ENCODE data around the gene BCL11B. TPM values are rescaled to one million over a fixed set of nuclear protein-coding genes. Genes with fewer than 3 reads are reported as not detected.
"Not testable (repeated sequence)": the region's sequence is repeated elsewhere in the genome, so short reads cannot be mapped to it uniquely, and the experiment has no call there.

The BCL11B gene
- total RNA-seq, 1 donor from 2014 or later, result 0.08 TPM

DNA sequence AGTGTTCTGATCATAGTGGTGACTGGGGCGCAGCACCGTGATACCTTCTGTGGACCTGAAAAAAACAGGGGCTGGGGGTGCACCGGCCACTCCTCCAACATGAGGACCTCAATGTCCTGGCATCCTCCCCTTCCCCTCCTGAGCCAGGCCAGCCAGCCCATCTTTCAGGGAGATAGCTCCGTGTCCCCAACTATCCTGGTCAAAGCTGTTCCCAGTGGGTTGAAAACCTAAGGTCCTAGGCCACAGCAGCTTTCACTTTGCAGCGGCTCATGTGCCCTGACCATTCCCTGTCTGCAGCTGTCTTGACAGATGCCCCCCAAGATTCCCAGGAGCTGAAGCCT, 75.7 kb downstream of the BCL11B start:
- intact Hi-C loops (cut with DNase I), result no loop called here
- ATAC-seq (ENCODE audit: poor library complexity), result no peak
- no peak for DNase-seq

DNA sequence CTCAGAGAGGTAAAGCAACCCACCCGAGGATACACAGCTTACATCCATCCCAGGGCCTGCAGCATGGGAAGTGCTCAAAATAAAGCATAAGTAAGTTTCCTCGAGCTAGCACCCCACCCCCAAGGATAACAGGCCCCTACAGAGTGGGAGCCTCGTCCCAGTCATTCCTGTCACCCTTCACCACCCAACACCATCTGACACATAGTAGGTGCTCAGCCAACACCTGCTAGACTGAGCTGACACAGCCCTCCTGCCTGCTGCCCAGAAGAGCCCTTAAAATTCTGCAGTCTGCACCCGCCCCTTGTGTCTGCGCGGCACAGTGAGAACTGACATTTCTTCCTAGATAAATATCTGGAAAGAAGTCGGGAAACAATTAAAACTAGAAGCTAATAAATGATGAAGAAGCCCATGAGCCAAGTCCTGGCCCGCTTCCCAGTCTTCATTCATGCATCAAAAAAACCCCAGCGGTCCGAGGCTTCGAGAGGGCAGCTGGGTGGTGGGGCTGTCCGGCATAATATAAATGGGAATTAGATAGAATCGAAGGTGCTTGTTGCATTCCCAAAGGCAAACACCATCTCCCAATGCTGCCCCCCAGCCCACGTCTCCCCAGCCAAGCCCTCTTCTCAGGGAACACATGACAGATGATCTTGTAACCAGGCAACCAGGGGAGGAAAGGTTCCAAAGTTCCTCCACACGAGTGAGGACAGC, 76.2 kb downstream of the BCL11B start:
- intact Hi-C loops (cut with DNase I), result no loop called here
- DNase-seq (no peak), ATAC-seq (ENCODE audit: poor library complexity) (no peak)

DNA sequence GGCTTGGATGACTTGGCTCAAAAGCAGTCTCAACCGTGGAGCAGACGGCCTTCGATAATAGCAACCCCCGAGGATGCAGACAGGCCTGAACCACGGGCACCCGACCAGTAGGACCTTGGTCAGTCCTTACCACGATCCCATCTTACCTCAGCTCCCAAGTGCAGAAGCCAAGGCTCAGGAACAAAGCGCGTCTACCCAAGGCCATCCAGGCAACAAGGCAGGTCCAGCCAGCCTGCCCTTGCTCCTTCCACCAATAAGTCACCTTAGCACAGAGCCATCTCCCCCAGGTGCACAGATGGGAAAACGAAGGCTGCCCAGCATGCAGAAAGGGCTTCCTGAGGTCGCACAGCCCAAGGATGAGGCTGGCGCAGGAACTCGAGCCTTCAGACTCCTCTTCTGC, 77.3 kb downstream of the BCL11B start:
- intact Hi-C loops (cut with DNase I), result no loop called here
- ATAC-seq (ENCODE audit: poor library complexity) (no peak), DNase-seq (no peak)

DNA sequence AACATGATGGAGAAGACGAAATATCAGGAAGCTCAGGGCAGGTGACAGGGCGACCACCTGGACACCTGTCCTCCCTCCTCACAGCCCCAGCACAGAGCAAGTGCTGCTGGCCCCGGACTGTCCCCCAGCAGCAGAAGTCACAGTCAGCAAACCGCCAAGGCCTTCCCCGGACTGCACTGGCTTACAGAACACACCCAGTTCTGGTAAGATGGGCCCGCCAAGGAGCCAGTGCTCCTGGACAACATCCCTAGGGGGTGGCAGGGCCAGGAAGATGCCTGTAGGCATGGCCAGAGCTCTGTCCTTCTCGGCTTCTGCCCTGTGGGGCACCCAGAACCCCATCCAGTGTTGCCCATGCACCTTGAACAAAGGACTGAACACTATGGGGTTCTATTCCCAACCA, 77.9 kb downstream of the BCL11B start:
- DNase-seq (no peak), ATAC-seq (ENCODE audit: poor library complexity) (no peak)
- intact Hi-C loops (cut with DNase I), result no loop called here

DNA sequence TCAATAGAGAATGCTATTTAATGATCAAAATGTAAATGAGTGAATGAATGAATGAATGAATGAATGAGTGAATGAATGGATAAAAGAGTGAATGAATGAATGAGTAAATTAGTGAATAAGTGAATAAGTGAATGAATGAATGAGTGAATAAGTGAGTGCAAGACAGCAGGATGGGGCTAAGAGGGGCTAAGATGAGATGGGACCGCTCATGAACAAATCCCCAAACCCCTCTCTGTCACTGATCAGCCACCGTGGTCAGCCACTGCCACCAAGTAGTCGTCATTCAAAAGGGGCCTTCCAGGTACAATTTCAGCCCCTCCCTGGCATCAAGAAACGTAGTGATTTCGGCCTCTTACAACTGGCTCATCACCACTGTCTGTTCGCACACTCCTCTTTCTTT, 79.2 kb downstream of the BCL11B start:
- intact Hi-C loops (cut with DNase I), result no loop called here
- ATAC-seq (ENCODE audit: poor library complexity), result no peak
- DNase-seq, result no peak

DNA sequence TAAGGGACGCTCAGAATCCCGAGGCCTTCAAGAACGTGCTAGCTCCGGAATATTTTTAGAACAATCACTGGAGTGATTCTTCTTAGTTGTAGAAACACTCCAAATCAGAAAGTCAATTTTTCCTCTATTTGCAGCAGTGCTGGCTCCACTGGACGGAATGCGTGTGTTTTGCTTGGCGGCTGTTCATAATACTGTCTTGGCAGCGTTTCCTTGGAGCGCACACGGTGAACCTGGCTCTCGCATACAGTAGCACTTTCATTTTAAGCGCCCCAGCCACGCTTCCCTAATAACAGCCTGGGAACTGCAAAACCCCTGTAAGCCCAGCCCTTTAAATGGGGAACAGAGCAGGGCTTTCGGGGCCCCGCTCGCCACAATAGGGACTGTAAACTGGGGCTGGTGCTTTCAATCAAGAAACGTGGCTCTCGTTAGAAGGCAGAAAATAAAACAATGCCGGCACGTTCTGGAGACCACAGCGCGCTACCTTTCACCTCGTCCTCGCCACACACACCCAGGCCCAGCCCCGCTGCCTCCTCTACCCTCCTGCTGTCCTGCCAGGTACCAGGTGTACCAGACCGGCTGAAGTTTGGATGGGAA, 79.9 kb downstream of the BCL11B start:
- ATAC-seq (ENCODE audit: poor library complexity) (peak; percentile 96), DNase-seq (peak; percentile 76)
- intact Hi-C loops (cut with DNase I), result no loop called here

DNA sequence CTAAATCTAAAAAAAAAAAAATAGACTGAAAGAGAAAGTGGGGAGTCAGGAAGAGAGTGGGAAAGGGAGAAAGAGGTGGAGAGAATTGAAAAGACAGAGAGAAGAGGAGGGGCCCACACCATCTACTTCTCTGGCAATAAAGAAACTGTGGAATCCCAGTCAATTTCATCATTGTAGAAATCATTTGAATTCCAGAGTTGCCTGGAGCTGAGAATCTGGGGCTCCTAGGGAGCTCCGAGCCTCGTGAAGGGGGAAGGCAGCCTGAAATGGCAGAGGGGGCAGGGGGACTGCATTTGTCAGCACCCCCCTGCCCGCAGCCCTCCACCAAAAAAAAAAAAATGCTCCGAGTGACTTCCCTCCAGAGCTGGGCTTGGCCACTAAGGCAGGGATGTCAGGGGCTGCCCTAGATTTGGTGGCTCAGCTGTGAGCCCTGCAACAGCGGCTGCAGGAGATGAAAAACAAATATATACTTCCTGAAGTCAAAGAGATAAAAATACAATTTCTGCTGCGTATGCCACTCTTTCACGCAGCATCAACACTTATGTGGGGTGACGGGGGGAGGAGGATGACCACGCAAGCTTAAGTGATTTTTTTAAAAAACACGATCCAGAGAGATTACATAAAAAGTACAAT, 80.5 kb downstream of the BCL11B start:
- intact Hi-C loops (cut with DNase I), result no loop called here
- DNase-seq (no peak), ATAC-seq (ENCODE audit: poor library complexity) (peak; percentile 34)

DNA sequence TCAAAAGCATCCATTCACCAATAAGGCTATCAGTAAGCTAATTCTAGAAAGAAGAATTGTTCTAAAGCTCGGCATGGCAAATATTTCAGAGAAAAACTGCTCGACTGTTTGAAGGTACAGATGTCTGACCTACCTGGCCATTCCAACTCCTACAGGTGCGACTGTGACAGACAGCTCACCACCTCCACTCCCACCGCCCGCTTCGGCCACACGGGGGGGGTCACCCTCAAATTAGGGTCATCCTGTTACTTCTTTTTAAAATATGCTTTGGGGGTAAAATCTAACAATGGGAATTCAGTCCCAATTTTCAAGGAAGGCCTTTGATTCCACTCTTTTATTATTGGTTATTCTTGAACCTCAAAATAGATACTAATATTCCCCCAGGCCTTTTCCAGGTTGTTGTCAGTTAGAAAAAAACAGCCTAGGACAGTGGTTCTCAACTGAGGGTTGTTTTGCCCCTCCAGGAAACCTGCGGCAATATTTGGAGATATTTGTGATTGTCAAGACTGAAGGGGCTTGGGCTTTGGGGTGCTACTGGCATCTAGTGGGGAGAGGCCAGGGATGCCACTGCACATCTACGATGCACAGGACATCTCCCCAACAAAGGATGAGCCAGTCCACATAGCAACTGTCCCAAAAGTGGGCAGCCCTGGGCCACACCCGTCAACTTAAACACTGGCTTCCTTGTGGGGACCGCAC, 81.2 kb downstream of the BCL11B start:
- DNase-seq (no peak), ATAC-seq (ENCODE audit: poor library complexity) (no peak)
- intact Hi-C loops (cut with DNase I), result no loop called here

DNA sequence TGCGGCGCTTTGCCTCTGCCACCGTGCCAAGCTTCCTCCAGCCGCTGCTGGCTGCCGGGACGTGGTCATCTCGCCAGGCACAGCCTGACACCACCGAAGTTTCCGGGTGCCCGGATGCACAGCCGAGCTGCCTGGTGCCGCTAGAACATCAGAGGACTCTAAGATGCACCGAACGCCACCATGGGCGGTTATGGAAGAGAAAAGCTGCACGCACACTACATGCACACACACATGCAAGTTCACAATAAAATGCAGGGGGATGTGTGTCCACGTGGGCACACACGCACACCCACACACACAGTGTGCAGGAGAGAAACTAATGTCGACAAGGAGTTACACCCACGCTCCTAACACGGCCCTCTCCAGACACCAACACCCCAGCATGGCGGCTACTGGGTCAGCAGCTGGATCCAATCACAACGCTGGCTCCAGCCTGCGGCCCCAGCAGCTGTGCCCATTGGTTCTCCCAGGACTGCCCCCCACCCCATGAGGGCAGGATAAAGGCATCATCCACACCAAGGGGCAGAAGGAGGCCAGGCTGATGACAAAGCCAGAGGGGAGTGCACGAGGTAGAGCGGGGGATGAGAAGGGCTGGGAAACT, 82.7 kb downstream of the BCL11B start:
- DNase-seq, result no peak
- intact Hi-C loops (cut with DNase I), result no loop called here
- ATAC-seq (ENCODE audit: poor library complexity), result no peak

DNA sequence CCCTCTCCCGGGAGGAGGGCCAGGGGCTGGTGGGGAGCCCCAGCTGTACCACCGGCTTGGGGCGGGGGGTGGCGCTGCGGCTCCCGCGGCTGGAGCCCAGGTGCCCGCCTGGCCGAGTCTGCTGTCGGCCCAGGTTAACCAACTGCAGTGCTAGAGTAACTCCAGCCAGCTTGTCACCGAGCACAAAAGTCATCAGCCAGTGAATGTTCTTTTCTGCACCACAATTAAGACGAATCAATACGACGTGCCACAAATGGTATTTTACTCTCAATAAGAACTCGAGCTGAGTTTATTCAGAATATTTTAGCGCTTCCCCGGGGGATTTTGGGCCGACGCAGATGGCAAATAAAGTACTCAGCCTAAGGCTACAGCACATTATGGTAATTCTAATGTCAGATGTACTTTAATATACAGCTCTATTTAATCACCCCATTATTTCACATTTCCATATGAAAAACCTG, 83.2 kb downstream of the BCL11B start:
- DNase-seq (no peak), ATAC-seq (ENCODE audit: poor library complexity) (no peak)
- intact Hi-C loops (cut with DNase I), result no loop called here

DNA sequence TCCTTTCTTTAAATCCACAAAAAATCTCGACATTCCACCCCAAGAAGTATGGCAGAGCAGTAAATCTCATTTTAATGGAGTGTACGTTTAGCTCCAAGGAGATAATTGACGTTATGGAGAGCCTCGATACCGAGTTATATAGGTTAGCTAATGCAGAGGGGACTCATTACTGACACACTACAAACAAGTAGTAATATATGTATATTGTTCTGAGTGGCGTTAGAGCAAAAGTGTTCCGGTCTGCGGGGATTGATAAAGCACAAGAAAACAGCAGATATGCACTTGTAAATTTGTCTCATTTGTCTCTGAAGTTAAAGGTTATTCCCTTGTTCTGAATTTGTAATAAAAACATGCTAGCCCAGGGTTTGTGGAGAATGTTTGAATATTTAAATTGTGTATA, 84.1 kb downstream of the BCL11B start:
- intact Hi-C loops (cut with DNase I), result no loop called here
- DNase-seq (no peak), ATAC-seq (ENCODE audit: poor library complexity) (no peak)

DNA sequence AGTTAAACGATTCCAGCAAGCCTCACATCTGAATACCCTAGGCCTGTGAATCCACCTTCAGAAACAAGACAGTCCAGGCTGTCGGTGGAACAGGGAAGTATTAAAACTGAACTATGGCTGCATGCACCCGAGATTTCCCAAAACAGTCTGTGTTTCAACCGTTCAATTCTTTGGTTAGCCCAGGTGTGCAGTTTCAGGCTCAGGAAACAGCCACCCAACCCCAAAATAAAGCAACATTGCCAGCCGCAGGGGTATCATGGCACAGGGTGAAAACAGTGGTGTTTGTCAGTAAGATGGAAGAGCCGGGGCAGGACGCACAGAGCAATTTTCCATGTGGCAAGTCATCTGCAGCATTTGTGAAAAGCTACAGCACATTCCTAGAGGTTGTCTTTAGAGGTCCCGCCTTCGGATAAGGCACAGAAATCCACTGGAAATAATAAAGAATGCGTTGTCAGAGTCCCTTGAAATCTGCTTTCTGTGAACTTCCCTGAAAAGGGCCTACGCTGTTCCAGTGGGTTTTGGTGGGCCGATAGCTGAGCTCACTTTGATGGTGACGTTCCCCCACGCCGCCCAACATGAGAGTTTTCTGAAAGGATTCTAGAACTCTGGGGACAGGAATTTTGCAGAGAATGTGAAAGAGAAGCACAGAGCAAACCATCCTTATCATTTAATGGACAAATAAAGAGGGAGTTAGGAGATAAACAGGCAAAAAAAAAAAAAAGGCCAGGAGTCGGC, 84.9 kb downstream of the BCL11B start:
- DNase-seq (no peak), ATAC-seq (ENCODE audit: poor library complexity) (no peak)
- intact Hi-C loops (cut with DNase I), result no loop called here

DNA sequence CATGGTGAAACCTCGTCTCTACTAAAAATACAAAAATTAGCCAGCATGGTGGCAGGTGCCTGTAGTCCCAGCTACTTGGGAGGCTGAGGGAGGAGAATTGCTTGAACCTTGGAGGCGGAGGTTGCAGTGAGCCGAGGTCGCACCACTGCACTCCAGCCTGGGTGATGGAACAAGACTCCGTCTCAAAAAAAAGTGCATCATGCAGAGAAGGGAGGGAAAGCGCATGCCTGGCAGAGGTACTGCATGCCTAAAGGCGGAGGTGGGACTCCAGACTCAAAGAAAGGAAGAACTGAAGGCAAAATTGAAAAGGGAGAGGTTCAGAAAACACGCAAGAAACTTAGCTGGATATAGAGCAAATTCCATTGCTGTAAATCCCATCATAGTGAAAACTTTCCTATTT, 85.7 kb downstream of the BCL11B start:
- intact Hi-C loops (cut with DNase I); ATAC-seq (ENCODE audit: poor library complexity); DNase-seq: not testable (repeated sequence)

DNA sequence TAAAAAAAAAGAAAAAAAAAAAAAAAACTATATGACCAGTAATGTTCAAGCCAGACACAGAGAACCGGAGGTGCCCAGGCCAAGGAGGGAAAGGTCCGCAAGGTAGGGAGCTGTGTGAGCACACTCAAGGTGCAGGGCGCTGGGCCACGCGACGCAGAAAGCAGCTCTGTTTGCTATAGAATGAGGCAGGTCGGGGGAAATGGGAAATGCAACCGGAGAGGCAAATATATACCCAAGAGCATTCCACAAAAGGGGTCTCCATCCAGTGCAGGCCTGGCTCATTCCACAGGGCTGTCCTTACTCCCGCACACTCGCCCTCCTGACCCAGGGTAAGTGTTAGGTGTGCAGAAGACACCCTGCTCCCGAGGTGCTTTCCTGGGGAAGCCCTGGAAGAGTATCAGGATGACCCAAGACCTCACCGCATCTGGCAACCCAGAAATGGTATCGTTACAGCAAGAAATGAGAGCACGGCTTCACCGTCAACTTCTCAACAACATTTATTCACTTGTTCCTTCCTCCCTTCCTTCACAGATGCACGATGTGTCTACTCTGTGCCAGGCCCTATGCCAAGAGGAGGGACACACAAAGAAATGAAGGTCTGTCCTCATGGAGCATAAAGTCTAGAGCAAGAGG, 86.4 kb downstream of the BCL11B start:
- ATAC-seq (ENCODE audit: poor library complexity) (no peak), DNase-seq (no peak)
- intact Hi-C loops (cut with DNase I), result no loop called here

DNA sequence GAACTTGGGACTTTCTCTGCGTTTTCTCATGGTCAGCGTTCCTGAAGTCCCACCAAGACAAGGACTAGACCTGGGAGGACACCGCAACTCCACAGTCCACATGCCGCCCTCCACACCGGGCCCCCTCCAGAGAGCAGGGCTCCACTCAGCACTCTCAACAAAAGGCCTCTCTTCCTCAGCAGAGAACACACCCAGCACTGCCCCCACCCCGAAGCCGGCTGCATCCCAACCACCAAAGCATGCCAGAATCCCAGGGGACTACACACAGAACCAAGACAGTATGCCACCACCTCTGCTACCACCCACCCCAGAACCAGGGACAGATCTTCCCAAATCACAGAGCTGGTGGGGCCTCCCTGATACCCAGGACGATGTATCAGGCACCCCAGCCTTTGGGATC, 88.3 kb downstream of the BCL11B start:
- intact Hi-C loops (cut with DNase I), result no loop called here
- DNase-seq, result no peak
- no peak for ATAC-seq (ENCODE audit: poor library complexity)

DNA sequence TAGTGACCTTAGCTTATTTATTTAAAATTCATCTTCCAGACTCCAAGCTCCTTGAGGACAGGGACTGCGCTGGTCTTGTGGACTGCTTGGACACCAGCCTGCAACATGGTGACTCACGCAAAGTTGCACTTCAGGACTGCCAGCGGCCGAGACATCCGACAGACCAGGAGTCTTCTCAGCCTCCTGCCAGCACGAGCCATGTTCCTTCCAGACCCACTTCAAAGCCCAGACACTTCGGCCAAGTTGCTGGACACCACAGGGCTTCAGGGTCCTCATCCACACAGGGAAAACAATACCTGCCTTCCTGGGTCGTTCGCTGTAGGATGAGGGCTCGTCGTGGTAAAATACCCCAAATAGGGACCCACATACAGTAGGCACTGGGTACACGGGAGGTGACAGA, 88.7 kb downstream of the BCL11B start:
- no peak for DNase-seq
- intact Hi-C loops (cut with DNase I), result no loop called here
- ATAC-seq (ENCODE audit: poor library complexity), result no peak

DNA sequence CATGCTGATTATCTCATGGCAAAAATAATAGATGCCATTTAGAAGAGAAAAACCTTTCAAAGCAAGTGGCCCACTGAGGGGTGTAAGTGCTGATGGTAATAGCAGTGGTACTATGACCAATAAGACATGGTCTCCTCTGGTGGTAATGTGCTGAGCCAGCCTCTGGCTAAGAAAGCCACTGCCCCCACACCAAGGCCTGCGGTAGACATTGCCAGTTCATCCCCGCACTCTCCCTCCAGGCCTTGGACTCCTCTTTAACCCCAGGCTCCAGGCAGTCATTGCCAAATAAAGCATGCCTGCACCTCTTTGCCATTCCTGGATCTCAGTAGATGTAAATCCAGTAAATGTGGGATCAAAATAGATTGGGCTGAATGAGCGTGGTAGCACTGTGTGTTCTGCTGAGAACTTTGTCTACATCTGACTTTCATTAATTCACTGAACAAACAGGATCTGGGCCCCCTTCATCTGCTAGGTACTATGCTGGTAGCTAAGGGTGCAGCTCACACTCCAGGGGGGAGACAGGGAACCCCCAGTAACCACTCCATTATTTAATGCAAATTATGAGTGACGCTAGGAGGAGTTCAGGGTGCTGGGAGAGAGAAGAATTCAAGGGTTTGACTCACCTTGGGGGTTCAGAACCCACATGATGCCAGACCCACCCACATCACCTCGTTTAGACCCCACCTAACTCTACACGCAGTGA, 89.3 kb downstream of the BCL11B start:
- DNase-seq, result no peak
- ATAC-seq (ENCODE audit: poor library complexity), result no peak

More for the DNA sequence above, 89.3 kb downstream of the BCL11B start:
- intact Hi-C loops (cut with DNase I), result no loop called here
